ENCODE data around the gene LPCAT3.
A peak's percentile ranks its signal among the peaks of the same experiment; 100 is the strongest.

LPCAT3 gene

DNA sequence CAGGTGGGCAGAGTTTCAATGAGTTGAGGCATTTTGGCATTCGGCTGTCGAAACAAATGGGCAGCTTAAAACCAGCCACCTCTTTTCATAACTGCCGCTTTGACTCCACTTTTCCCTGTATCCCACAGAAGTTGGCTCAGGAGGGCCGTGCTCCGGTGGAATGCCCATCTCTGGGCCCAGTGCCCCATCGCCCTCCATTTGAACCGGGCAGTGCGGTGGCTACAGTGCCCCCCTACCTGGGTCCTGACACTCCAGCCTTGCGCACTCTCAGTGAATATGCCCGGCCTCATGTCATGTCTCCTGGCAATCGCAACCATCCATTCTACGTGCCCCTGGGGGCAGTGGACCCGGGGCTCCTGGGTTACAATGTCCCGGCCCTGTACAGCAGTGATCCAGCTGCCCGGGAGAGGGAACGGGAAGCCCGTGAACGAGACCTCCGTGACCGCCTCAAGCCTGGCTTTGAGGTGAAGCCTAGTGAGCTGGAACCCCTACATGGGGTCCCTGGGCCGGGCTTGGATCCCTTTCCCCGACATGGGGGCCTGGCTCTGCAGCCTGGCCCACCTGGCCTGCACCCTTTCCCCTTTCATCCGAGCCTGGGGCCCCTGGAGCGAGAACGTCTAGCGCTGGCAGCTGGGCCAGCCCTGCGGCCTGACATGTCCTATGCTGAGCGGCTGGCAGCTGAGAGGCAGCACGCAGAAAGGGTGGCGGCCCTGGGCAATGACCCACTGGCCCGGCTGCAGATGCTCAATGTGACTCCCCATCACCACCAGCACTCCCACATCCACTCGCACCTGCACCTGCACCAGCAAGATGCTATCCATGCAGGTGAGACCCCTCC is 79.7 kb downstream of the LPCAT3 start:
- peak overlapping the region; percentile 55 for H3K4me3 ChIP-seq (ENCODE audit: control insufficient read depth, low read depth, low read length)
- TF ChIP-seq, protein P1, sequence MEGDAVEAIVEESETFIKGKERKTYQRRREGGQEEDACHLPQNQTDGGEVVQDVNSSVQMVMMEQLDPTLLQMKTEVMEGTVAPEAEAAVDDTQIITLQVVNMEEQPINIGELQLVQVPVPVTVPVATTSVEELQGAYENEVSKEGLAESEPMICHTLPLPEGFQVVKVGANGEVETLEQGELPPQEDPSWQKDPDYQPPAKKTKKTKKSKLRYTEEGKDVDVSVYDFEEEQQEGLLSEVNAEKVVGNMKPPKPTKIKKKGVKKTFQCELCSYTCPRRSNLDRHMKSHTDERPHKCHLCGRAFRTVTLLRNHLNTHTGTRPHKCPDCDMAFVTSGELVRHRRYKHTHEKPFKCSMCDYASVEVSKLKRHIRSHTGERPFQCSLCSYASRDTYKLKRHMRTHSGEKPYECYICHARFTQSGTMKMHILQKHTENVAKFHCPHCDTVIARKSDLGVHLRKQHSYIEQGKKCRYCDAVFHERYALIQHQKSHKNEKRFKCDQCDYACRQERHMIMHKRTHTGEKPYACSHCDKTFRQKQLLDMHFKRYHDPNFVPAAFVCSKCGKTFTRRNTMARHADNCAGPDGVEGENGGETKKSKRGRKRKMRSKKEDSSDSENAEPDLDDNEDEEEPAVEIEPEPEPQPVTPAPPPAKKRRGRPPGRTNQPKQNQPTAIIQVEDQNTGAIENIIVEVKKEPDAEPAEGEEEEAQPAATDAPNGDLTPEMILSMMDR (conservative IDR thresholded peaks at IDR 0.05; ENCODE audit: control insufficient read depth, insufficient read depth, low read depth, low read length) = no peak
- DNase-seq (ENCODE audit: low read depth) = no peak

DNA sequence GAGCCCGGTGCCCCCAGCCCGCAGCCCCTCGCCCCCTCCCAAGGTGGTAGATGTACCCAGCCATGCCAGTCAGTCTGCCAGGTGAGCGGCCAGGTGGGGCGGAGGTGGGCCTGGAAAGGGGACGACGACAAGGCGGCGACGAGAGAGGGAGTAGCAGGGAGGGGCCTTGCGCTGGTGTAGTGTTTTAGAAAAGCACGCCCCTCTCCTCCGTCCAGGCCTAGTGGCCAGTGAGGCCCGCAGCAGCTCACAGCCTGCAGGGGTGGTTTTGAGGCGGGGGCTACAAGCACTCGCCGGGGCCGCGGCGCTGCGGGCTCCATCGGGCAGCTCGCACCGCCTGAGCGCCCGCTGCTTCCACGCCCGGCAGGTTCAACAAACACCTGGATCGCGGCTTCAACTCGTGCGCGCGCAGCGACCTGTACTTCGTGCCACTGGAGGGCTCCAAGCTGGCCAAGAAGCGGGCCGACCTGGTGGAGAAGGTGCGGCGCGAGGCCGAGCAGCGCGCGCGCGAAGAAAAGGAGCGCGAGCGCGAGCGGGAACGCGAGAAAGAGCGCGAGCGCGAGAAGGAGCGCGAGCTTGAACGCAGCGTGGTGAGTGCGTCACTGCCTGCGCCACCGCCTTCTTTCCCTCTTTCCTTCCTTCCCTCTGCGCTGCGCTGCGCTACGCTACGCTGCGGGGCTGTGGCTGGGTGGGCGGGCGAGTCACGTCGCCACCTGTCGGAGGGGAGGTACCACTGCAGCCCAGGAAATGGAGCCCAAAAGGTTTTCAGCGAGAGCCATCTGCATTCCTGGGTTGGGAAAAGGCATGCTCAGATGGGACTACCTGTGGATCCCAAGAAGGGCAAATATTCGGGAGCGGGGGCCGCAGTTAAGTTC is 80.6 kb downstream of the LPCAT3 start:
- TF ChIP-seq, protein P1 (conservative IDR thresholded peaks at IDR 0.05; ENCODE audit: control insufficient read depth, insufficient read depth, low read depth, low read length) = peak; percentile 80
- H3K4me3 ChIP-seq (ENCODE audit: control insufficient read depth, low read depth, low read length) = peak overlapping the region; percentile 55
- DNase-seq (ENCODE audit: low read depth) = peak; percentile 94

DNA sequence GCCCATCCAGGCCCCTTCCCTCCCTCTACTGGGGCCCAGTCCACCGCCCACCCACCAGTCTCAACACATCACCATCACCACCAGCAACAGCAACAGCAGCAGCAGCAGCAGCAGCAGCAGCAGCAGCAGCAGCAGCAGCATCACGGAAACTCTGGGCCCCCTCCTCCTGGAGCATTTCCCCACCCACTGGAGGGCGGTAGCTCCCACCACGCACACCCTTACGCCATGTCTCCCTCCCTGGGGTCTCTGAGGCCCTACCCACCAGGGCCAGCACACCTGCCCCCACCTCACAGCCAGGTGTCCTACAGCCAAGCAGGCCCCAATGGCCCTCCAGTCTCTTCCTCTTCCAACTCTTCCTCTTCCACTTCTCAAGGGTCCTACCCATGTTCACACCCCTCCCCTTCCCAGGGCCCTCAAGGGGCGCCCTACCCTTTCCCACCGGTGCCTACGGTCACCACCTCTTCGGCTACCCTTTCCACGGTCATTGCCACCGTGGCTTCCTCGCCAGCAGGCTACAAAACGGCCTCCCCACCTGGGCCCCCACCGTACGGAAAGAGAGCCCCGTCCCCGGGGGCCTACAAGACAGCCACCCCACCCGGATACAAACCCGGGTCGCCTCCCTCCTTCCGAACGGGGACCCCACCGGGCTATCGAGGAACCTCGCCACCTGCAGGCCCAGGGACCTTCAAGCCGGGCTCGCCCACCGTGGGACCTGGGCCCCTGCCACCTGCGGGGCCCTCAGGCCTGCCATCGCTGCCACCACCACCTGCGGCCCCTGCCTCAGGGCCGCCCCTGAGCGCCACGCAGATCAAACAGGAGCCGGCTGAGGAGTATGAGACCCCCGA is 81.4 kb downstream of the LPCAT3 start:
- DNase-seq (ENCODE audit: low read depth) = no peak
- TF ChIP-seq, protein P1 (conservative IDR thresholded peaks at IDR 0.05; ENCODE audit: control insufficient read depth, insufficient read depth, low read depth, low read length) = no peak
- H3K4me3 ChIP-seq (ENCODE audit: control insufficient read depth, low read depth, low read length) = peak overlapping the region; percentile 55

DNA sequence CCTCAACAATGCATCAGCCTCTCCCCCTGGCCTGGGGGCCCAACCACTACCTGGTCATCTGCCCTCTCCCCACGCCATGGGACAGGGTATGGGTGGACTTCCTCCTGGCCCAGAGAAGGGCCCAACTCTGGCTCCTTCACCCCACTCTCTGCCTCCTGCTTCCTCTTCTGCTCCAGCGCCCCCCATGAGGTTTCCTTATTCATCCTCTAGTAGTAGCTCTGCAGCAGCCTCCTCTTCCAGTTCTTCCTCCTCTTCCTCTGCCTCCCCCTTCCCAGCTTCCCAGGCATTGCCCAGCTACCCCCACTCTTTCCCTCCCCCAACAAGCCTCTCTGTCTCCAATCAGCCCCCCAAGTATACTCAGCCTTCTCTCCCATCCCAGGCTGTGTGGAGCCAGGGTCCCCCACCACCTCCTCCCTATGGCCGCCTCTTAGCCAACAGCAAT is 82.1 kb downstream of the LPCAT3 start:
- H3K4me3 ChIP-seq (ENCODE audit: control insufficient read depth, low read depth, low read length) = no peak overlapping the region
- DNase-seq (ENCODE audit: low read depth) = no peak
- TF ChIP-seq, protein P1 (conservative IDR thresholded peaks at IDR 0.05; ENCODE audit: control insufficient read depth, insufficient read depth, low read depth, low read length) = no peak

DNA sequence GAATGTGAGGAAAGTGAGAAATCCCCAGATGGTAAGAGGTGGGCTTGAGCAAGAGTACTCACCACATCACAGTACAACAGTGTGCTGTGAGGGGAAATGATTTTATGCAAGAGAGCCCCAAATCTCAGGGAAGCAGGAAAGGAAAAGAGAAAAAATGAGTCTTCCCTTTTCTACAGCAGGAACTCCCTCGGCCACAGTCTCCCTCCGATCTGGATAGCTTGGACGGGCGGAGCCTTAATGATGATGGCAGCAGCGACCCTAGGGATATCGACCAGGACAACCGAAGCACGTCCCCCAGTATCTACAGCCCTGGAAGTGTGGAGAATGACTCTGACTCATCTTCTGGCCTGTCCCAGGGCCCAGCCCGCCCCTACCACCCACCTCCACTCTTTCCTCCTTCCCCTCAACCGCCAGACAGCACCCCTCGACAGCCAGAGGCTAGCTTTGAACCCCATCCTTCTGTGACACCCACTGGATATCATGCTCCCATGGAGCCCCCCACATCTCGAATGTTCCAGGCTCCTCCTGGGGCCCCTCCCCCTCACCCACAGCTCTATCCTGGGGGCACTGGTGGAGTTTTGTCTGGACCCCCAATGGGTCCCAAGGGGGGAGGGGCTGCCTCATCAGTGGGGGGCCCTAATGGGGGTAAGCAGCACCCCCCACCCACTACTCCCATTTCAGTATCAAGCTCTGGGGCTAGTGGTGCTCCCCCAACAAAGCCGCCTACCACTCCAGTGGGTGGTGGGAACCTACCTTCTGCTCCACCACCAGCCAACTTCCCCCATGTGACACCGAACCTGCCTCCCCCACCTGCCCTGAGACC is 82.7 kb downstream of the LPCAT3 start:
- no peak overlapping the region for H3K4me3 ChIP-seq (ENCODE audit: control insufficient read depth, low read depth, low read length)

More for the DNA sequence above, 82.7 kb downstream of the LPCAT3 start:
- TF ChIP-seq, protein P1 (conservative IDR thresholded peaks at IDR 0.05; ENCODE audit: control insufficient read depth, insufficient read depth, low read depth, low read length) = no peak
- peak; percentile 64 for DNase-seq (ENCODE audit: low read depth)
